HL-60 (cell line): ENCODE measurements around the gene PRLR.

ENCODE experiments used
- DNase-seq, 2 experiments: peaks; one replicate each; pipeline ENCODE4 v3.0.0-alpha.2; 2010 to 2020; ENCODE audit warnings: low read depth in 1 of 2, low spot score in 1 of 2
- H3K27ac ChIP-seq: fragments of 250-450 bp; sonication (Bioruptor Pico); replicated peaks from 2 replicates; pipeline ENCODE4 v1.5.1; 2020; ENCODE audit warnings: mild to moderate bottlenecking, moderate library complexity
- H3K27me3 ChIP-seq: fragments of 250-450 bp; sonication (Bioruptor Pico); 2 replicates; pipeline ENCODE4 v1.5.1; 2021; ENCODE audit warnings: mild to moderate bottlenecking, moderate library complexity; ENCODE audit not compliant: insufficient read depth, poor library complexity, severe bottlenecking
- H3K4me3 ChIP-seq: replicated peaks from 2 replicates; pipeline ENCODE4 v1.5.1; 2011; ENCODE audit warnings: mild to moderate bottlenecking, control low read depth, low read length; ENCODE audit not compliant: insufficient read depth
- CTCF ChIP-seq: IDR thresholded peaks from one replicate; pipeline ENCODE4 v1.5.1; 2011; ENCODE audit warnings: low read length, control low read depth, inconsistent platforms; ENCODE audit not compliant: insufficient read depth
- GABPA ChIP-seq: IDR thresholded peaks from 2 replicates; pipeline ENCODE4 v1.6.1; 2012; ENCODE audit warnings: low read depth
- POLR2AphosphoS5 ChIP-seq: IDR thresholded peaks from 2 replicates; pipeline ENCODE4 v1.6.1; 2012; ENCODE audit warnings: low read depth
- REST ChIP-seq: IDR thresholded peaks from 2 replicates; pipeline ENCODE4 v1.6.1; 2012; ENCODE audit warnings: low read depth; ENCODE audit not compliant: insufficient replicate concordance
- SPI1 ChIP-seq: IDR thresholded peaks from 2 replicates; pipeline ENCODE4 v1.6.1; 2012; ENCODE audit warnings: low read depth, mild to moderate bottlenecking, borderline replicate concordance

The PRLR gene

GRCh38 chr5:35135239-35135700 lies 95.0 kb downstream of the PRLR start:
- DNase-seq: no peak
- no peaks in the 10 kb centered on the region for H3K27me3 ChIP-seq
- H3K27ac ChIP-seq: no peak overlapping the region
- no peak overlapping the region for H3K4me3 ChIP-seq
- TF ChIP-seq CTCF: no peak
- TF ChIP-seq REST: no peak
- TF ChIP-seq GABPA: no peak
- TF ChIP-seq POLR2AphosphoS5: no peak
- no peak for TF ChIP-seq SPI1

- Histone ChIP-seq H3K4me3 (no peak overlapping the region), H3K27ac (no peak overlapping the region)
- TF ChIP-seq CTCF: no peak
- no peak for TF ChIP-seq GABPA
- TF ChIP-seq POLR2AphosphoS5: no peak
- TF ChIP-seq REST: no peak
- no peak for TF ChIP-seq SPI1
Observed at GRCh38 chr5:35134278-35135030, 95.8 kb downstream of the PRLR start.

GRCh38 chr5:35133186-35133585 lies 97.1 kb downstream of the PRLR start:
- no peak for DNase-seq
- H3K27me3 ChIP-seq: no peaks in the 10 kb centered on the region
- no peak for TF ChIP-seq GABPA
- no peak for TF ChIP-seq POLR2AphosphoS5
- no peak for TF ChIP-seq REST
- TF ChIP-seq CTCF: no peak
- TF ChIP-seq SPI1: no peak
- H3K27ac ChIP-seq: no peak overlapping the region
- H3K4me3 ChIP-seq: no peak overlapping the region

More at GRCh38 chr5:35134278-35135030, 95.8 kb downstream of the PRLR start:
- no peaks in the 10 kb centered on the region for H3K27me3 ChIP-seq
- no peak for DNase-seq
